Measurements from ENCODE around the gene LECT2. TPM values are rescaled to one million over a fixed set of nuclear protein-coding genes. Genes with fewer than 3 reads are reported as not detected.

LECT2 gene
- total RNA-seq, 2 experiments from 2014 or later, result not detected

DNA sequence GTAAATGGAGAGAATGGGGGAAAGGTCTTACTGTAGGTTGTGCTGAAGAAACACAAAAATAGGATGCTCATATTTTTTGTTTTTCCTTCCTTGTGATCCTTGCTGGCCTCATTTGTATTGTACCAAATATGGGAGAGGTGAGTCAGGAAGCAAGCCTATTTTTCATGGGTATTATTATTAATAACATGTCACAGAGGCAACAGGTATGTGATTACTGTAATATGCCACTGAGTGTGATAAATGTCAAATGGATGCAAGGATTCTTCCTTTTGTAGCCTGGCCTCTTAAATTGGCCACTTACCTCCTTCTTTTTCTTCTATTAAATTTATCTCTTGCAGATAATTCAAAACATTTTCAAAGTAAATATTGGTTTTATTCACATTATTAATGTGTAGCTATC, 10.2 kb downstream of the LECT2 start:
- no peak overlapping the region for H3K27ac Mint-ChIP-seq
- POLR2A ChIA-PET, result no interaction called here
- H3K4me1 Mint-ChIP-seq (ENCODE audit: low read depth), result no peaks in the 10 kb centered on the region
- intact Hi-C loops (cut with micrococcal nuclease), result loop anchor here (2.0 kb wide), 1 partner anchor 268 kb away; no protein-coding TSS in a partner anchor
- CTCF ChIA-PET, result interaction anchor here (0.7 to 1.5 kb wide), 6 partner anchors 11 to 87 kb away, joined by 3 to 6 read pairs (median 4); no protein-coding TSS in a partner anchor
- TF ChIP-seq, protein P1, sequence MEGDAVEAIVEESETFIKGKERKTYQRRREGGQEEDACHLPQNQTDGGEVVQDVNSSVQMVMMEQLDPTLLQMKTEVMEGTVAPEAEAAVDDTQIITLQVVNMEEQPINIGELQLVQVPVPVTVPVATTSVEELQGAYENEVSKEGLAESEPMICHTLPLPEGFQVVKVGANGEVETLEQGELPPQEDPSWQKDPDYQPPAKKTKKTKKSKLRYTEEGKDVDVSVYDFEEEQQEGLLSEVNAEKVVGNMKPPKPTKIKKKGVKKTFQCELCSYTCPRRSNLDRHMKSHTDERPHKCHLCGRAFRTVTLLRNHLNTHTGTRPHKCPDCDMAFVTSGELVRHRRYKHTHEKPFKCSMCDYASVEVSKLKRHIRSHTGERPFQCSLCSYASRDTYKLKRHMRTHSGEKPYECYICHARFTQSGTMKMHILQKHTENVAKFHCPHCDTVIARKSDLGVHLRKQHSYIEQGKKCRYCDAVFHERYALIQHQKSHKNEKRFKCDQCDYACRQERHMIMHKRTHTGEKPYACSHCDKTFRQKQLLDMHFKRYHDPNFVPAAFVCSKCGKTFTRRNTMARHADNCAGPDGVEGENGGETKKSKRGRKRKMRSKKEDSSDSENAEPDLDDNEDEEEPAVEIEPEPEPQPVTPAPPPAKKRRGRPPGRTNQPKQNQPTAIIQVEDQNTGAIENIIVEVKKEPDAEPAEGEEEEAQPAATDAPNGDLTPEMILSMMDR (IDR thresholded peaks at IDR 0.05), result no peak
- DNase-seq (no peak), ATAC-seq (no peak)
- no peaks in the 10 kb centered on the region for H3K36me3 Mint-ChIP-seq (ENCODE audit: low read depth)
- no peak overlapping the region for H3K4me3 Mint-ChIP-seq
- H3K9me3 Mint-ChIP-seq, result no peaks in the 10 kb centered on the region
- H3K27me3 Mint-ChIP-seq, result peaks cover 15% of the 10 kb centered on the region

GRCh38 chr5:135942202-135942771, 12.5 kb downstream of the LECT2 start:
- TF ChIP-seq, protein P1 (IDR thresholded peaks at IDR 0.05), result no peak
- no peak overlapping the region for H3K4me3 Mint-ChIP-seq
- DNase-seq (no peak), ATAC-seq (no peak)
- ChIA-PET POLR2A (no interaction called here), CTCF (no interaction called here)
- H3K36me3 Mint-ChIP-seq (ENCODE audit: low read depth), result no peaks in the 10 kb centered on the region
- H3K9me3 Mint-ChIP-seq, result no peaks in the 10 kb centered on the region
- H3K27me3 Mint-ChIP-seq, result peaks cover 15% of the 10 kb centered on the region
- H3K27ac Mint-ChIP-seq, result no peak overlapping the region
- intact Hi-C loops (cut with micrococcal nuclease), result no loop called here
- H3K4me1 Mint-ChIP-seq (ENCODE audit: low read depth), result no peaks in the 10 kb centered on the region

- Mint-ChIP-seq H3K4me3 (no peak overlapping the region), H3K9me3 (no peaks in the 10 kb centered on the region), H3K27ac (no peak overlapping the region), H3K27me3 (peaks cover 15% of the 10 kb centered on the region), H3K4me1 (ENCODE audit: low read depth) (no peaks in the 10 kb centered on the region), H3K36me3 (ENCODE audit: low read depth) (no peaks in the 10 kb centered on the region)
- ChIA-PET POLR2A (no interaction called here), CTCF (interaction anchor here (1.2 kb wide), 1 partner anchor 9 kb away, joined by 3 read pairs; no protein-coding TSS in a partner anchor)
- DNase-seq (no peak), ATAC-seq (no peak)
- TF ChIP-seq, protein P1 (IDR thresholded peaks at IDR 0.05), result no peak
- intact Hi-C loops (cut with micrococcal nuclease), result no loop called here
Observed at GRCh38 chr5:135941711-135942110, 13.1 kb downstream of the LECT2 start.

DNA sequence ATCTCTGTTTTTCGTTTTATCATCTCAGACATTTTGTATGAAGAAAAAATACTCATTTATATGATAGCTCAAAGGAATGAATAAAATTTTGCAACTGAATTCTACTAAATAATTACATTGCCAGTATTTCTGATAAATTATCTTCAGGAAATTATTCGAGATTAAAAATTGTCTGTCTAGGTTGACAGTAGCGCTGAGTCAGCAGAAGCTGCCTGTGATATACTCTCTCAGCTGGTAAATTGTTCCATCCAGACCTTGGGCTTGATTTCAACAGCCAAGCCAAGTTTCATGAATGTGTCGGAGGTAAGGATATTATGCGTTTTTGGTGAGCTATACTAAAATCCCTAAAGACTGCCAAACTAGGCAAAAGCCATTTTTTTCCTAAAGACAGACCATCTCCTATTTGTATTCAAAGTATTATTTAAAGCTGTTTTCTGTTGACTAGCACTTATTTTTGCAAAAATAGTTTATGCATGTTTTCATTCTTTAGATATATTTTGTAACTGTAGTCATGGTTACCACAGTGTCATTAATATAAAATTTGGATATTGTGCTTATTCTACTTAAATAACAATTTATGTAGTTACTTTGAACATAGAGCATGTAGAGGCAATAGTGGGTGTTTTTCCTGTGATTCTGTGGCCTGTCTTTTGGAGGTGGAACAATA, 17.4 kb downstream of the LECT2 start:
- ATAC-seq (no peak), DNase-seq (no peak)
- Mint-ChIP-seq H3K4me3 (no peak overlapping the region), H3K36me3 (ENCODE audit: low read depth) (no peaks in the 10 kb centered on the region), H3K4me1 (ENCODE audit: low read depth) (no peaks in the 10 kb centered on the region), H3K9me3 (no peaks in the 10 kb centered on the region), H3K27ac (no peak overlapping the region), H3K27me3 (peaks cover 13% of the 10 kb centered on the region)
- intact Hi-C loops (cut with micrococcal nuclease), result no loop called here
- CTCF ChIA-PET, result interaction anchor here (0.8 to 1.3 kb wide), 2 partner anchors 19 to 145 kb away, joined by 3 to 5 read pairs; no protein-coding TSS in a partner anchor
- TF ChIP-seq, protein P1 (IDR thresholded peaks at IDR 0.05), result no peak
- POLR2A ChIA-PET, result no interaction called here

DNA sequence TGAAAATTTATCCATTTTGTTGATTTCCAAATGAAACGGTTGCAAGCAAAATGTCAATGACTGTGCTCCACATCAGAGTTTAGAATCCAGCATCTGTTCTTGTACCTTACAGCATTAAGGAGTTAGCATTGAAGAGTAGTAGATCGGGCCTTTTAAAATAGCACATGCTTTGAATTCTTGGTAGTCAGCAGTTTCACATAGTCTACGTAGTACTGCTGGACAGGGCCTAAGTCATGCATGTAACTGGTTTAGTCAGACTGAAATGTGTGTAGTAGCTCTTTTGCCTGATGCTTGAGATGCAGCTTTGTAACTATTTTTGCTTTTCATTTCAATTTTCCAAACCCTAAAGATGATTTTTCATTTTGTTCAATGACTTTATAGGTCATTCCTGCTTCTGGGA, 19.8 kb downstream of the LECT2 start:
- intact Hi-C loops (cut with micrococcal nuclease), result no loop called here
- H3K4me1 Mint-ChIP-seq (ENCODE audit: low read depth), result no peaks in the 10 kb centered on the region
- POLR2A ChIA-PET, result no interaction called here
- no peaks in the 10 kb centered on the region for H3K9me3 Mint-ChIP-seq
- ATAC-seq (no peak), DNase-seq (no peak)
- TF ChIP-seq, protein P1 (IDR thresholded peaks at IDR 0.05), result no peak
- H3K36me3 Mint-ChIP-seq (ENCODE audit: low read depth), result no peaks in the 10 kb centered on the region
- CTCF ChIA-PET, result interaction anchor here (1.0 kb wide), 1 partner anchor 10 kb away, joined by 3 read pairs; no protein-coding TSS in a partner anchor
- H3K27me3 Mint-ChIP-seq, result peaks cover 18% of the 10 kb centered on the region
- H3K27ac Mint-ChIP-seq, result no peak overlapping the region
- no peak overlapping the region for H3K4me3 Mint-ChIP-seq

All from activated CD8-positive, alpha-beta T cell treated with anti-CD3 and anti-CD28 coated beads for 36 hours (primary cell).